ENCODE measurements around the gene LMAN1L. TPM values are rescaled to one million over a fixed set of nuclear protein-coding genes. Genes with fewer than 3 reads are reported as not detected.

The LMAN1L gene
- polyA plus RNA-seq, 3 donors, result not detected

DNA sequence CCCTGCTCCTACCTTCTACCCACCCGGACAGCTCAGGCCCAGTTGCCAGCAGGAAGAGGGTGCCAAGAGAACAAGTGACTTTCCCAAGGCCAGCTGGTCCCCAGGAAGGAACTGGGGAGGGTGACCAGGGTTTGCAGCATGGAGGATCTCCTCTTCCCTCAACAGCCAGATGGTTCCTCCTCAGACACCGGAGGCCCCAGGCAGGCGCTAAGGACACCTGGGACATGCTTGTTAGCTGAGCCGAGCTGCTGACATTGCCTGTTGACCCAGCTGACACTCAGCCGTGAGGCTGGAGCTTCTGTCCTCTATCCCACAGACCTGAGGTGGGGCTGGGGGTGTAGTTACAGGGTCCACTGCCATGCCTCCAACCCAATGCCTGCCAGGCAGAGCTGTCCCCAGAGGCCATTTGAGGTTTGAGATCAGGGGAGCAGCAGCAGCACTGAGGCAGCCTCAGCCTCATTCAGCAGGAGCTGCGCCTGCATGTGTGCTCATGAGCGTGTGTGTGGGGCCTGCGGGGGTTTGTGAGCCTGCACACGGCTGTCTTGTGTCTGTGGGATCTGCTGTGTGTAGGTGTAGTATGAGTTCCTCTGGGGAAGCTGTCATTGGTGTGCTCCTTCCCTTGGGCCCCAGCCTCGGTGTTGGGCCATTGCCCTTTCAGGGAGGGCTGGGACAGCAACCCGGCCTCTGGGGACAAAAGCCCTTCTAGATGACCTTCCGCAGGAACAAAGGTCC, 20.9 kb downstream of the LMAN1L start:
- DNase-seq (ENCODE audit: low read depth in 3 of 3, low spot score in 2 of 3), result no peak

DNA sequence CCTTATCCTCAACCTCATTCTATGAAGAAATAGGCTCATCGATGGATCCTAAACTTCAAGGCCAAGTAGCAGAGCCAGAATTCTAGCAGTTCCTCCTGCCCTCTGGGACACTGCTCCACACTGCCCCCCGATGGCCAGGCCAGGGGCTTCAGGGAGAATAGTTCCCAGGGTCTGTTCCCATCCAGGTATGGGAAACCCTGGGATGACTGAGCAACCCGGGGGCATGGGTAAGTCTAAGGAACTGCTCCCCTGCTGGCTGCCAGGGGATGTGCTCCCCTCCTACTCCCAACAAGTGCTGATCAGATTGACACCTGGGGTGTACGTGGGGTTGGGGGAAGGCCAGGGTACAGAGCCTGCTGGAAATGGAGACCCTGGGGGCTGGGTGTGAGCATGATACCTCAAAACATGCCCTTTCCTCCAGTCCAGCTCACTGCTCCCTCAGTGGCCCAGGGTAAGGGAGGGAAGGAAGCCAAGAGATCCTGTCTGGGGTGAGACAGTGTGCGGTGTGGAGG, 22.7 kb downstream of the LMAN1L start:
- no peak for DNase-seq (ENCODE audit: low read depth in 3 of 3, low spot score in 2 of 3)

DNA sequence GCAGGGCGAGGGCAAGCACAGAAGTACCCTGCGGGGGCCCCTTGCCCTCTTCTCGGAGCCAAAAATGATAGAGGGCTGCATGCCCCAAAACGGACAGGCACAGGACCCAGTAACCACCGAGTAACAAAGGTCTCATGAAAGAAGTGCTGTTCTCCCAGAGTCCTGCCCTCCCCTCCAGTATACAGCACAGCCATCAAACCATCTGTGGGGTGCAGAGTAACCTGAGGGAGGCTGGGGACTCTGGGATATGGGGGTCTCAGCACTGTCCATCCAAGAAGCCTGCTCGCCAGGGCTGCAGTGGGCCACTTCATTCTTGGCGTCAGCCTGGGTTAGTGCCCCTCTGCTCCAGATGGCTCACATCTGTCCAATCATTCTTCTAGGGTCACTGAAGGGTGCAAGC, 24.2 kb downstream of the LMAN1L start:
- DNase-seq (ENCODE audit: low read depth in 3 of 3, low spot score in 2 of 3), result no peak

DNA sequence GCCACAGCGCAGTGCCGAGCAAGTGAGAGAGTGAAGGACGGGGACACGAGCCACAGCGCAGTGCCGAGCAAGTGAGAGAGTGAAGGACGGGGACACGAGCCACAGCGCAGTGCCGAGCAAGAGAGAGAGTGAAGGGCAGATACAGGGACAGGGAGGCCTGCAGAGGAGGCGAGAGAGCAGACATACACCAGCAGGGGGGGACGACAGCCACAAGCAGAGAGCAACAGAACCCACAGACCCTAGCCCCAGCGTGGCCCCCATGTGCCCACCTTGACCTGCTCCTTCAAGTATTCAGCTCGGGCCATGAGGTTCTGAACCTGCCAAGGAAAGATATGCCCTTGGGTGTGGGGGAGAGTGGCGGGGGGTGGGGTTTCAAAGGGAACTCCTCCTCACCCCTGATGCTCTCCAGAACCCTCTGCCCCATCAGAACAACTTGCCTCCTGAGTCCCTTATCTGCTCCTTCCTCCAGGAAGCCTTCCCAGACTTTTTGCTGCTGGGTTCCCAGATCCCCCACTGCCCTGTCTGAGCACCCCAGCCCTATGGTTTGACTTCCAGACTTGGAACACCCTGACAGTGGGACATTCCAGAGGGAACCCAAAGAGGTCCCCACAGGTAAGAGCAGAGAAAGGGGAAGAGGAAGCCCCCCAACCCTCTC, 25.0 kb downstream of the LMAN1L start:
- no peak for DNase-seq (ENCODE audit: low read depth in 3 of 3, low spot score in 2 of 3)

DNA sequence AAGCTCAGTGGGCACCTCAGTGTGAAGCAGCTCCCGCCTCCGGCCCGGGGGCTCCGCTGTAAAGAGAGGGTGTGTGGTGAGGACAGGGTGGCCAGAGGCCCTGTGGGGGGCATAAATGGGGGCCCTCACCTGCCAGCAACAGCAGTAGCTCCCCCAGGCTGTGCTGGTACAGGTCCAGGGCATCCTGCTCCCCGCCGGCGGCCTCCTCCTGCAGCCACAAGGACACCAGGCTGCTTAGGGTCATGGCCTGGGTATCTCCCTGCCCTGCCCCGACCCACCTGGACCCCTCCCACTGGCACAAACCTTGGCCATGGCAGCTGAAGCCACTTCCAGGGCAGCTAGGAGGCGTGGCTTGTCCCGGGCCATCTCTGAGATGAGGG, 25.5 kb downstream of the LMAN1L start:
- no peak for DNase-seq (ENCODE audit: low read depth in 3 of 3, low spot score in 2 of 3)

DNA sequence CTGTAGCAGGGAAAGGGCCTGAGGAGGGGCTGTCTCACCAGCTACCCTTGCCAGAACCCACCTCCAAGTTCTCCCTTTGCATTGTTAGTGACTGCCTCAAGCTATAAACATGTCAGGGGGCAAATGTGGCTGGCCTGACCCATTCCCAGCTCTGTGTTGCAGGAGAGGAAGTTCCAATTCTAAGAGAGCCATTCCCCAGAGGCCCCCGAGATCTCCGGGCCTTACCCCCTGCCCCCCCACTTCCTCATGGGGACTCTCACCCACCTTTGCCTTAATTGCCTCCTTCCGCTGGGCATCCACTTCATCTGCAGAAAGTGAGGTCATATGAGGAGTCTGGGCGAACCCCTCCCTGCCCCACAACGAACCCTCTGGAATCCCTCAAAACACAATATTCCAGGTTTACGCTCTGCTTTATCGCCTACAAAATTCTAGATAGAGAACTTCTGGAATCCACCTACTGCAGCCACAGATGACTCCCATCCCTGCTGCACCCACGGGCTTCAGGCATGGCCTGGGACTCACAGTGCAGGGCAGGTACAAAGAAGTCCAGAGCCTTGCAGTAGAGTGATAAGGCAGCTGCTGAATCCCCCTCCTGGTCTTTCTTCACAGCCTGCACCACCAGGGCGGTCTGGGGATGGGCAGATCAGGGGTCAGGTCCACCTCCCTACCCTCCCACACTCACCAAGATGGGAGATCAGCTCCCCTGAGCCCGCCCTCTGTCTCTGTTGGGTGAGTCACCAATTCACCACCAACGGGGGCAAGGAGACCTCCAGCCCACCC, 26.3 kb downstream of the LMAN1L start:
- no peak for DNase-seq (ENCODE audit: low read depth in 3 of 3, low spot score in 2 of 3)

DNA sequence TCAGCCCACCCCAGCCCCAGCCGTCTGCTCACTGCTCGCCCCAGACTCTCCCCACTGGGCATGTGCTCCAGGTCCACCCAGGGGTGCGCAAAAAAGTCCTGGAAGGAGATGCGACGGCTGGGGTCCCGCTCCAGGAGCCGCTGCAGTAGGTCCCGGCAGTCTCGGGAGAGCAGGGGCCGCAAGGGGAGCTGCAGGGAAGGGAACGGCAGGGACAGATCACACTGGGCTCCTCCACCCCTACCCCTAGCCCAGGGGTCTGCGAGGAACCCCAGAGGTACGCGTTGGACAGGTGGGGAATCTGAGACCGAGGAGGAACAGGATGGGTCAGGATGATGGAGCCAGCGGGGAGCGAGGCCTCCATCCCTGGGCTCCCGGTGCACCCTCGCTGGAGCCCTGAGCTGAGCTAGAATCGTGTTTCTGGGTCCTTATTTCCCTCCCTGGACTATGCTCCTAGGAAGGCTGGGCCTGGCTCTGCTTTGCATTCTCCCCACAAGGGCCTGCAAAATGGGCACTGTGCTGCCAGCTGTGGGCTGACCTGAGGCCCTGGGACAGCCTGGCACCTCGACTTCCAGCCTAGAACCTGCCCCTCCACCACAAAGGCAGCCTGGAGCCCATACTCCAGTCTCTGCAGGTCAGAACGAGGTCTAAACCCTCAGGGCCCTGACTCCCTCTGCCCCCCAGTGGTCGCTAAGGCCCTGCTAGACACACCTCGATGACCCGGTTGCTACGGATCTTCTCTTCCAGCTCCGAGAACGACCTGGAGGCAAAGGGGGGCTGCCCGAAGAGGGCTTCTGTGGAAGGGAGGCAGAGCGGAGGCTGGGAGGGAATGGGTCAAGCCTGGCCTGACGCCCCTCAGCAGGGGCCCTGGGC, 27.1 kb downstream of the LMAN1L start:
- DNase-seq (ENCODE audit: low read depth in 3 of 3, low spot score in 2 of 3), result no peak

DNA sequence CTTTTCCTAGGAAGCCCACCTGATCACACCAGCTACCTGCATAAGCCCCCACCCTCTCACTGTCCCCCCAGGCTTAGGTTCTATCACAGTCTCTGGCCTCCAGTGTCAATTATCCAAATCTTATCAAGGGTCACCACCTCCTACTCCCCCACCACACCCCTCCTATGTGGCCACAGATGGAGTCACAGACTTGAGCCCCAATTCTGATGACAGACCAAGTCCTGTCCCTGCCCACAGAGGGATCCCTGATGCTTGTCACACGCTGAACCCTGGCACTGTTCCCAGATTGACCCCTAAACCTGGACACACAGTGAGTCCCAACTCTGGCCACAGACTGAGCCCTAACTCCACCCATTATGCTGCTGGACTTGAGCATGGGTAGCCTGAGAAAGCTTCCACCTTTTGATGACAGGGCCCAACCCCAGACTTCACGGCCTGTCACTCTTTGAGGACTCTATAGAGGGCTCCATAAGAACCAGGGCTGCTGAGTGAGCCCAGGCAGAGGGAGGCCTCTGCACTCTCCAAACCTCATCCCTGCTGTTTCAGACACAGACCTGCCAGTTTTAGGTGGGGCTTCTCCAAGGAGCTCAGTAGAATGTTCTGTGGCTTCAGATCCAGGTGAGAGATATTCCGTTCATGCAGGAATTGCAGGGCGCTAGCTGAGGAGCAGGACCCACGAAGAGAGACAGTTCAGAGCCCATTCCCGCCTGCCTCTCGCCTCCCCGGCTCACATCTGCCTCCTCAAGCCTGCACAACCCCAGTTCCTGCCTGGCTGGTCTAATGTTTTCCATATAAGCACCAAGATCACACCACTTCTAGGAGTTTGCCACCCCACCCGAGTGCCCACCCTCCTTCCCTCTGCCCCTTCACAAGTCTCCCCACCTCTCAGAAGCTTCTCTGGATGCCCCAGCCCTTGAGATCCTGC, 28.5 kb downstream of the LMAN1L start:
- DNase-seq (ENCODE audit: low read depth in 3 of 3, low spot score in 2 of 3), result no peak

DNA sequence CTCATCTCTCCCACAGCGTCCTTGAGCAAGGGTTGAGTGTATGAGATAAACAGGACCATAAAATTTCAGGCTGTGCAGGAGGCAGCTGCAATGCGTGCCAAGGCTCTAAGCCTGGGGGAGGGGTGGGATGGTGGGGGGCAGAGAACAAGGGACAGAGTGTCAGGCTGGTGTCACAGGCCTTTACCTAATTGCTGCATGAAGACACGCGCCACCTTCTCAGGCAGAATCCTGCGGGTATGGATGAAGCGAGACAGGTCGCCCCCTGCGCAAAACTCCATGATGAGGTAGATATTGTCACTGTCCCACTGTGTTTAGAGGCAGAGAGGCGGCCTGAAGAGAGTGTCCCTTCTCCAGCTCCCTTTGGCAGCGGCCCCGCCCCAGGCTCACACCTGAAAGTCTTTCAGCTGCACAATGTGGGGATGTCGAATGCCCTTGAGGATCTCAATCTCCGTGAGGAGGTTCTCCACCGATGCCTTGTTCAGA, 29.3 kb downstream of the LMAN1L start:
- no peak for DNase-seq (ENCODE audit: low read depth in 3 of 3, low spot score in 2 of 3)

DNA sequence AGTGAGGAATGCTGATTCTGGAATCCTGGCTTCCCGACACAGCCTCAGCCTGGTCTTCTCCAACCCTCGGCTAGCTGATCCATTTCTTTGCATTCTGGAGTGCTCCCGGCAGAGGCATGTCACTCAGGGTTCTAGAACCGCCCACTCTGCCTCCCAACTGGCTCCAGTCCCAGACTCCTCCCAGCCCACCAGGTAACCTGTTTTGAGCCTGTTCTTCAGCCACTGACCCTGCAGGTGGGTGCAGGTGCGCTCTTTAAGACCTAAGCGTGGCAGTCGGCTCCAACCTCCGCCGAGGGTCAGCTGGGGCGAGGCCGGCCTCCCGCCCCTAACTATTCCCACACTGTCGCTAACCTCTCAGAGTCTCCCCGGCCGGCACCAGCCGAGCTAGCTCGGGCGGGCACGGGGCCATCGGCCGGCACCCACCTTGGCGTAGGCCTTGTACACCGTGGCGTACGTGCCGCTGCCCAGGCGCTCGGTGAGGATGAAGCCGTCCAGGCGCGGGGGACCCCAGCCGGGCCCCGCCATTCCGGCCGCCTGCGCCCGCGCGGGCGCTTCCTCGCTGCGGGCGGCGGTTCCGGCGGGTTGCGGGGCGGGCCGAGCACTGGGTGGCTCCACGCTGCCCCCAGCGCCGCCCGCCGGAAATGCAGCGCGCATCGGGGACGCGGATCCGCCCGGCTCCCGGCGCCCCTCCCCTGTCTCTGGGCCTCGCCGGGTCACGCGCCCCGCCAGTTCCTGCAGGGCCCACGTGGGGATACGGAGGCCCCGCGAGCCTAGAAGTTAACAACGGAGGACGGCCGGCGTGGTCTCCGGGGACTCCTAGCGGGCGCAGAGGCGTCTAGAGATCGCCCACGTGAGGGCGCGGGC, 30.2 kb downstream of the LMAN1L start, which contains the start of gene ULK3:
Gene ULK3 (minus strand): TSS at position 576 of the 864 bp plus-strand sequence. CDS start 51 bp downstream, at position 525.
- peak; percentile 62 to 80 (median 69) for DNase-seq (ENCODE audit: low read depth in 3 of 3, low spot score in 2 of 3)

DNA sequence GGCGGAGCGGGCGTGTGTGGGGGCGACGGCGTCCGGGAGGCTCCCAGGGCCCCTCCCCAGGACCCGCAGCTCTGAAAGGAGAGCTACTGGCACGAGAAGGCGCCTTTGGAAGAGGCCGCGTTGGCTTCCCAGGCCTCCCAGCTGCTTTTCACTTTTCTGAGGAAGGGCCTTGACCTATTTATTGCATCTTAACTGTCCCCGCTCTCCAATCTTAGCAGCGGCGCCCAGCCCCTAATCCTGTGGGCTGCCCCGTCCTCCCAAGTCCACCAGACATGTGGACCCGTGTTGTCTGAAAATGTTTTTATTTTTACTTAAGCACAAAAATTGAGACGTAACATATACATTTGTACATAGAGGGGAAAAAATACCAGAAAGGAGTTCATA, 30.8 kb downstream of the LMAN1L start:
- no peak for DNase-seq (ENCODE audit: low read depth in 3 of 3, low spot score in 2 of 3)

DNA sequence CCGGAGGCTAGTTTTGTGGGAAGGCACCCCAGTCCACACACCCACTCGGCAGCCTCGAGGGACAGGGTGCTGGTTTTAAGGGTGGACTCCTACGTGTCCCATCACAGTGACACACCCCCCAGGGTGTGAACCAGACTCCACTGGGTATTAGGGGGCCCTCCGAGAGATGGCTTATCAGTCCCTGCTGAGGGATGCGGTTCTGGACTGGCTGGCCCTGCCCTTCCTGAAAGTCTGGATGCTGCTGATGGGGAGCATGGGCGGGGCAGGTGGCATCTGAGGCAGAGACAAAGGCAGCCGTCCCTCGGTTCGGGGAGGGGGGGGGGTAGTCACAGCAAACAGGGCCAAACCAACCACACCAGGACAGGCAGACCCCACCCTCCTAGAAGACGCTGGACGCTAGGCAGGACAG, 31.3 kb downstream of the LMAN1L start:
- no peak for DNase-seq (ENCODE audit: low read depth in 3 of 3, low spot score in 2 of 3)

DNA sequence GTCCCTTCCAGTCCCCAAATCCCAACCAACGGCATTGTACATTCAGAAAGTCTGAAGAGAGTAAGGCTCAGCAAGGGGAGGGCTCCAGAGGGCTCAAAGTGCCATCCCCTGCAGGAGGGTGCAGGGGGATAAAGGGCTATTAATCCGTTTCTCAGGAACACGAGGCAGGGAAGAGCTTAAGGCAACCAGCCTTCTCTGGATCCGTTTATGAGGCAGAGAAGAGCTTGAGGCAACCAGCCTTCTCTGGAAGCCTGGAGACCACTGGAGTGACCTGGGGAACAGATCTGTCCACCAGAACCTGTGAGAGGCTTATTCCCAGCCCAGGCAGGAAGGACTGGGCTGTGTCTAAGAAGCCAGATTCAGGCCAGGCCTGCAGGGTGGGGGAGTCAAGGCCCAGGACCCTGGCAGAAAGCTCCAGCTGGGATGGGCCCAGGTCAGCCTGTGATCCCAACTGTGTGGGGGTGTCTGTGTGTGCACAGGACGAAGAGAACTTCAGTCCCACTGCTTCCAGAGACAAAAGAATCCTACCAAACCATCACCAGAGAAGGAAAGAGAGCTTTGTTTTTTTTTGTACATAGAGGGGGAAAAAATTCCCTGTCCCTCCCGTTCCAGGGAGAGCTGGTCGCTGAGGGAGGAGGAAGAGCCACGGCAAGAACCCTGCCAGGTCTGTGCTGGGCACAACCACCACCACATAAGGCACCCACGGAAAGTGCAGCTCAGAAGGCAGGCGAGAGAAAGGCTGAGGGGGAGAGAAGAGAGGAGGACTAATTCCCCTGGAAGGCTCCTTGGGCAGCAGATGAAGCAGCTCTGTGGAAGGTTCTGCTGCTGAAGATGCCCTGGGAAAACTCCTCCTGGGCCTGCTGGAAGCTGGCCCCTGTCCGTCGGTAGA, 31.9 kb downstream of the LMAN1L start:
- DNase-seq (ENCODE audit: low read depth in 3 of 3, low spot score in 2 of 3), result no peak

DNA sequence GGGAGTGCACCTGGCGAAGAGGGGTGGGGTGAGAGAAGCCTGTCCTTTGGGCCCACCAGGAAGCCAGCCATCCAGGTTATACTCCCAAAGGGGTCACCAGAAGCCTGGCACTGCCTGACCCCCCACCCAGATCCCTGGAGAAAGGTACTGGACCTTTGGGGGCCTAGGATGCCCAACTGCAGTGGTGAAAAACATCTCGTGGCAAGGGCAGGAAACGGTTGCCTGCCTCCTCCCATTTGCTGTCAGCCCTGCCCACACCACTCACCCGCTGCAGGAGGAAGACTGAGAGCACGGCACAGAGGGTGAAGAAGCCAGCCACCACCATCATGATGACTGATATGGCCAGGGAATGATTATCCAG, 32.6 kb downstream of the LMAN1L start:
- no peak for DNase-seq (ENCODE audit: low read depth in 3 of 3, low spot score in 2 of 3)

DNA sequence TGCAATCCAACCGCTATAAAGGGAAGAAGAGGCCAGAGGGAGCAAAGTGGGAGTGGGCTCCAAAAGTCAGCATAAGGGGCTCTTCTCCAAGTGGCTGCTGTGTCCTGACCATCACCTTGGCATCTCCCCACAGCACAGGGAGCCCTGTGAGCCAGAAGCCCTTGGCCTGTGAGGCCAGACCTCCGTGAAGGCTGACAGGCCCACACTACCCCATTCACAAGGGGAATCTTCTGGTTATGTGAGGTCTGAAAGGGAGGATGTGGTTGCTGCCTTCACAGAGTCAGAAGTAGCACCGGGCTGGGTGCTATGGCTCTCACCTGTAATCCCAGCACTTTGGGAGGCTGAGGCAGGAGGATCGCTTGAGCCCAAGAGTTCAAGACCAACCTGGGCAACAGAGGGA, 32.9 kb downstream of the LMAN1L start:
- no peak for DNase-seq (ENCODE audit: low read depth in 3 of 3, low spot score in 2 of 3)

DNA sequence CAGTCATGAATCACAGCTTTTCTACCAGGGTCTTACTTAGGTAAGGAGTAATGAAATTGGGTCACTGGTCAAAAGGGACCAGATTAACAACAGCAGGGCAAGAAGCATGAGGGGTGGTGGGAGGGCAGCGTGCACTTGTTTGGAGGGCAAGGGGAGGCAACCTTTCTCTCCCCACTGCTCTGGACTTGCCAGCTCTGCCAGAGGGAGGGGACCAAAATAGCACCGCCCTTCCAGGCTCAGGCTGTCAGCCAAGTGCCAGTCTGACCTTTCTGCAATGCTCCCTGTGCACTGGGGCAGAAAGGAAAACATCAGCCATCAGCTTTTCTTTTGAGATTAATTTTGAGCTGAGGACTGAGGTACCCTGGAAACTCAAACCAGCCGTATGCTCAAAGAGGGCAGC, 34.8 kb downstream of the LMAN1L start:
- DNase-seq (ENCODE audit: low read depth in 3 of 3, low spot score in 2 of 3), result no peak

DNA sequence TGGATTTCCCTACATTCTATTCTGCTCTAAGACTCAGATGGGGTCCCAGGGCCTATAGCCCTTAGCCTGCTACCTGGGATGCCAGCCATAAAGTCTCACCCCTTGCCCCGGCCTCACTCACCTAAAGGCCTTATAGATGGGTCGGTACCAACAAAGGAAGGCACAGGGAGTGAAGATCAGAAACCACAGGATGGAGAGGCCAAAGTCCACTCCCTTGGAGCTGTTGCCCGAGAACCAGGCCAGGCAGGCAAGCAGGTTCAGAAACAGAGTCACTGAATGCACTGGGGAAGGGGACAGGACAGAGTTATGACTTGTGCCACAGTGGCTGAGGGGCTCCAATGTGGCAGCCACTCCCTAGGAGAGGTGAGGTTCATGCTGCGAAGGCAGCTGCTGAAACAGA, 37.8 kb downstream of the LMAN1L start:
- DNase-seq (ENCODE audit: low read depth in 3 of 3, low spot score in 2 of 3), result no peak

All from right renal cortex interstitium (tissue), 3 donors.